GDM1 (cell line): ENCODE measurements around the gene OR1D5.
"Not testable (repeated sequence)": the region's sequence is repeated elsewhere in the genome, so short reads cannot be mapped to it uniquely, and the experiment has no call there.

Experiments
- DNase-seq: peaks from one replicate; lab custom pipeline; 2025; lab: John Stamatoyannopoulos, UW

Gene OR1D5

GRCh38 chr17:3032258-3033247 is 30.9 kb downstream of the OR1D5 start:
- no peak for DNase-seq

DNA sequence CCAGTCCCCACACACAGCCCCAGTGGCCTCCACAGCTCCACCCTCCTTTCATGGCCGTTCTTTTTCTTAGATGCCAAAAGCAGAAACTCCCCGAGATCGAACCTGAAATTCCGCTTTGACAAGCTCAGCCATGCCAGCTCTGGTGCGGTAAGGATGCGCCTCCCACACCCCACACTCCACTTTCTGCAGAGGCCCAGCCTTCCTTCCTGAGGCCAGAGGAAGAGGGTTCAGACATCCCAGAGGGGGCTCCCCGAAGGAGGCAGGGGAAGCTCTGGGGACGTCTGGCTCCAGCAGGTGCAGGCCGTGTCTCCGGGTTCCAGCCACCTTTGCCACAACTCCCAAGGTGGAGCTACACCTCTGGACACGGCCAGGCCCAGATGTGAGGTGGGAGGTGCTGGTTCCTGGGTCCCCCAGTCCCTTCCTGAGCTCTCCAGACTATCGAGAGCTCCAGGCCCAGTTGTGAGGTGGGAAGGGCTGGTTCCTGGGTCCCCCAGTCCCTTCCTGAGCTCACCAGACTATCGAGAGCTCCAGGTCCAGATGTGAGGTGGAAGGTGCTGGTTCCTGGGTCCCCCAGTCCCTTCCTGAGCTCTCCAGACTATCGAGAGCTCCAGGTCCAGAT is 32.4 kb downstream of the OR1D5 start:
- not testable (repeated sequence) for DNase-seq

GRCh38 chr17:3030096-3030495 is 33.3 kb downstream of the OR1D5 start:
- no peak for DNase-seq

GRCh38 chr17:3029213-3029913 is 34.0 kb downstream of the OR1D5 start:
- DNase-seq, result no peak

DNA sequence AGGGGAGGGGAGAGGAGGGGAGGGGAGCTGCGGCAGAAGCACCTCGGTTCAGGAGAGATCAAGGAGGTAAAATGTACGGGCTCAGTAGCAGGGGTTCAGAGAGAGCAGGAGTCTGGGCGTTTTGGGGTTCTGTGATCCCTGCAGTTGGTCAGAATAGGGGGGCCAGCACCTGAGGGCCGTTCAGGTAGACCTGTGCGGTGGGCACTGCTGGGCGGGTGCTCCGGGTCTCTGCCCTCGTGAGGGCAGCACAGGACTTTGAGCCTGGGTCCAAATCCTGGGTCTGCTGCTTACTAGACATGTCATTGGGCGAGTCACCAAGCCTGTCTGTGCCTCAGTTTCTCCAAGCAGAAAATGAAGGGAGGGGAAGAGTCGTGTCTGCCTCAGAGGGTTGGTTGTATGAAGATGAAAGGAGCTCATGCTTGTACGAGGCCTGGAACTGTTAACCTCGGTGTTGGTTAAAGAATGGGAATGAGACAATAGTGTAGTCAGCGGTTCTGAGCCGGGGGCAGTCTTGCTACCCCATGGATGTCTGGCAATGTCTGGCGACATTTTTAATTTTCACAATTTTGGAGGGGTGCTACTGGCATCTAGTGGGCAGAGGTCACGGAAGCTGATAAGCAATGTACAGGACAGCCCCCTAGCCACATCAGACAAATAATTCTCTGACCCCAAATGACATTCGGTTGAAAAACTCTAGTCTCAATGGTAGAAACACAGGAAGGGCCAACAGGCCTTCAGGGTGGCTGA is 35.4 kb downstream of the OR1D5 start:
- DNase-seq, result no peak

DNA sequence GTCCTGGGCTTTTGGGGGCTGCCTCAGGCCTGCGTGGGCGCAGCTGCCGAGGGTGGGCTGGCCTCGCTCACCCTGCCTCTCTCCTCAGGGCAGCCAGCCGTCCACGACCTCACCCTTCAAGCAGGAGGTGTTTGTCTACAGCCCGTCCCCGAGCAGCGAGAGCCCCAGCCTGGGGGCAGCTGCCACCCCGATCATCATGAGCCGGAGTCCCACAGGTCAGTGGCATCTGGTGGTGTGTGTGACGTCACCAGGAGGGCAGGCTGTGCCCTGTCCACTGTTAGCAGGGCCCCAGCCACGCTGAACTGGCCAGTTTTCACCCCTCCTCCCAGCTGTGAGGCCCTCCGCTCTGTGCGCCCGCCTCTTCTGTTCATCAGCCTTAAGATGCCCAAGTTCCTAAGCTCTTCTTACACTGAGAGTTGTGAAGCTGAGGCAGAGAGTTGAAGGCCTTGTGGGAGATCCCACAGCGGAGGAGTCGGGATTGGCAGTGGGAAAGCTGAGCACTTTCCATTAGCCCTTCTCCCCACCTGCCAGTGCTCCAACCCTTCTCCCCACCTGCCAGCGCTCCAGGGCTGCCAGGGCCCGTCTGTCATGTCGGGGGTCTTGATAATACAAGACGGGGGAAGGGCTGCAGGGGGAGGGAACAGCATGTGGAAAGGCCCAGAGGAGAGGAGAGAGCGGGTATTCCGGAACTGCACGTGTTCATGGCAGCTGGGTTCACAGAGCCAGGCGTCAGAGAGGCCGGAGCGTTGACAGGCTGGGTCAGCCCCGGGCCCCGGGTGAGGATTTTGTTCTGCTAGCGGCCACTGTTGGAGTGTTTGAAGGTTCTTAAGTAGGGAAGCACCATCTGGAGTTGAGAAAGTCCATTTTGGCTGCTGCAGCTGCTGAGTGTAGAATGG is 36.3 kb downstream of the OR1D5 start:
- DNase-seq, result no peak

DNA sequence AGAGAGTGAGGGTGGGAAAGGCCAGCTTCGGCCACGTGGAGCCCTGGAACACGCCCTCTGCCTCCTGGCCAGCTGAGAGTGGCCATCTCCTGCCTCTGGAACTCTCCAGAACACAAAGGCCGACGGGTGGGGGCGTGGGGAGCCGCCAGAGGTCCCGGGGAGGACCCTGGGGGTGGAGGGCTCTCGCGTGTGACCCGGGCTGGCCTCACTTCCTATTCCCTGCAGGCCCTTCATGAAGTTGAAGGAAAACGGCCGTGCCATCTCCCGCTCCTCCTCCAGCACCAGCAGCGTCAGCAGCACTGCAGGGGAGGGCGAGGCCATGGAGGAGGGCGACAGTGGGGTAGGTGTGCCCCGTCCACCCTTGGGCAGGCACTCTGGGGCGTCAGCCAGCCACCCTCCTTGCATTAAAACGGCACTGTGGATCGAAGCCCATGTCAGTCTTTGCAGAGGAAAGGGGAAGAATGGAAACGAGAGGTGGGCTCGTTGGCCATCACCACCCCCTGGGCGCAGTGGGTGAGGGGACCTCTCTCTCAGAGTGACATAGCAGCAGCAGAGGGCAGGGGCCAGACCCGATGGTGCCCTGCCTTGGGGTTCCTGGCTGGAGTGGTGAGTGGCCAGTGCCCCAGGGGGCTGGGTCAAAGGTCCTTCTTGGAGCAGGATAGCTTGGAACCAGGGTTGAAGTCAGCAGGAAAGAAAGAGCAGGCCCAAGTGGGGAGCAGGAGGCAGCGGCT is 37.1 kb downstream of the OR1D5 start:
- no peak for DNase-seq

DNA sequence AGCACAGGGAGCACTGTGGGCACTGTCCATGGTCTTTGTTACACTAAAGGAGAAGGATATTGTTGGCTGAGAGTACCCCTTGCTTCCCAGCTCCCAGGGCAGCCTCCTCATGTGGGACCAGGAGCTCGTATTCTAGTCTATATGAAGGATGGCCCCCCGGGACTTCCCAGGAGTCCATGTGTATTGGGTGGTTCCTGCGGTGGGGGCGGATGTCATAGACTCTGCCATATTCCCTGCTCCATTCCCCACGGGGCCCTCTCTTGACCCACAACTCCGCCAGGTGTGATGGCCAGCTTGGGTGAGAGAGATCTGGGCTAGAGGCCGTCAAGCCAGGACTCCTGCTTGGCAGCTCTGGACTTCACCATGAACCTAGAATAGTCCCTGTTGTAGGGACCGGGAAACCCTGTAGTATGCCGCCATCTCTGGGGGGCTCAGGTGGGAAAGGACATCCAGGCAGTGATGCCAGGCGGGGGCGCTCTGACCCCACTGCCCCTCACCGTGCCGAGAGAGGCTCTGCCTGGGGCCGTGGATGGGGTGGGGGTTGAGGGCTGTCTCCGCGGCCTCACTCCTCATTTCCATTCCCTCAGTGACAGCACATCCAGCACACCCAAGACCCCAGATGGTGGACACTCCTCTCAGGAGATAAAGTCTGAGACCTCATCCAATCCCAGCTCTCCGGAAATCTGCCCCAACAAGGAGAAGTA is 37.8 kb downstream of the OR1D5 start:
- DNase-seq, result no peak

- no peak for DNase-seq
Measured at GRCh38 chr17:3024346-3024745, 39.1 kb downstream of the OR1D5 start.

DNA sequence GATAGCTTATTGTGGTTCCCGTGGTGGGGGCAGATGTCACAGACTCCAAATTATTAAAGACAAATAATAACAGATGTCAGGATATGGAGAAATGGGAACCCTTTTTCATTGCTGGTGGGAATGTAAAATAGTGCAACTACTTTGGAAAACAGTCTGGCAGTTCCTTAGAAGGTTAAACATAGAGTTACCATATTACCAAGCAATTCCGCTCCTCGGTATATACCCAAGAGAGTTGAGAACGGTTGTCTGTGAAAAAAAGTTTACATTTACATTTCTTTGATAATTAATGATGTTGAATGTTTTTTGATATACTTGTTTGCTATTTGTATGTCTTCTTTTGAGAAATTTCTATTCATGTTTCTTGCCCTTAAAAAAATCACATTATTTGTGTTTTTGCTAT is 41.2 kb downstream of the OR1D5 start:
- no peak for DNase-seq

GRCh38 chr17:3020381-3020780 is 43.0 kb downstream of the OR1D5 start:
- no peak for DNase-seq

DNA sequence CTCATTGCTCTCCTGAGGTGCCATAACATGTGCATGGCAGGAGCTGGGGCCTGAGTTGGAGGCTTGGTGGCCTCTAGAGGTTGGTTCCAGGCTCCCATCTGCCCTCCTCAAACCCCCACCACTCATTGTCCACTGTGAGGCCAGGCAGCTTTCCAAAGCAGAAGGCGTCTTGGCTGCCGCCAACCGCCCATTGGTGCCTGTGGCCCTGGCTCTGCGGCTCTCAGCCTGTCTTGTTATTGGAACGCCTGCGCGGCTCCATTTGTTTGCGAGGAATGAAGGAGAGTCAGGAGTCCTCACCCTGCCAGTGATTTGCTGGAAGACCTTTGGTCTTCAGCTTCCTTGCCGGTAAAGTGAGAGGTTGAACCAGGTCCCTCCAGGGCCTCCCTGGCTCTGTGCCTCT is 43.6 kb downstream of the OR1D5 start:
- DNase-seq, result no peak

DNA sequence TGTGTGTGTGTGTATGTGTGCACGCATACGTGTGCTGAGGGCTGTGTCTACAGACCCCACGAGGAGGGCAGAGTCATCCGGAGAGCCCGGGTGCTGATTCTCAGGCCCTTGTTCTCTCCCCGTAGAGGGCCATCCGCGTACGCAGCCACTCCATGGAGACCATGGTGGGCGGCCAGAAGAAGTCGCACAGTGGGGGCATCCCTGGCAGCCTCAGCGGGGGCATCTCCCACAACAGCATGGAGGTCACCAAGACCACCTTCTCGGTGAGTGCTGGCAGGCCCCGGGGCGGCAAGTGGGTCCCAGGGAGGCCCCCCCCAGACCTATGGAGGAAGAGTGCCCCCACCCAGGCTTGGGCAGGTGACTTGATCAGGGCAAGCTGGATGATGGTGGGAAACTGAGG is 45.5 kb downstream of the OR1D5 start:
- no peak for DNase-seq

DNA sequence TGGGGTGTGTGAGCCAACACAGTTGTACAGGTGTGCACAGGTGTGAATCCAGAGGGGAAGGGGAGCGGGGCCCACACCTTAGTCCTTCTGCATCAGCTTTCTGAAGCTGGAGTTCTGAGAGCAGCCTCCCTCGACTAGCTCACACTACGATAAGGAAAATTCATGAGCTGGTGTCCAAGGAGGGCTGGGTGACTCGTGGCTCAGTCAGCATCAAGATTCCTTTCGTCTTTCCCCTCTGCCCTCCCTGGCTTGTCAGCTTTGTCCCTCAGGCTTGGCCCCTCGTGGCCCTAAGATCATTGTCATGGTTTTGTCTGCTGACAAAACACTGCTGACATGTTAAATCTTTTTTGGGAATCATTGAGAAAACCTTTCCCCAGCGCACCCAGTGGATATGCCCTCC is 47.5 kb downstream of the OR1D5 start:
- no peak for DNase-seq

GRCh38 chr17:3012926-3013581 is 50.4 kb downstream of the OR1D5 start:
- peak; percentile 13 for DNase-seq
